ENCODE data around the gene AURKB.
"Not testable (repeated sequence)": the region's sequence is repeated elsewhere in the genome, so short reads cannot be mapped to it uniquely, and the experiment has no call there.

DNA sequence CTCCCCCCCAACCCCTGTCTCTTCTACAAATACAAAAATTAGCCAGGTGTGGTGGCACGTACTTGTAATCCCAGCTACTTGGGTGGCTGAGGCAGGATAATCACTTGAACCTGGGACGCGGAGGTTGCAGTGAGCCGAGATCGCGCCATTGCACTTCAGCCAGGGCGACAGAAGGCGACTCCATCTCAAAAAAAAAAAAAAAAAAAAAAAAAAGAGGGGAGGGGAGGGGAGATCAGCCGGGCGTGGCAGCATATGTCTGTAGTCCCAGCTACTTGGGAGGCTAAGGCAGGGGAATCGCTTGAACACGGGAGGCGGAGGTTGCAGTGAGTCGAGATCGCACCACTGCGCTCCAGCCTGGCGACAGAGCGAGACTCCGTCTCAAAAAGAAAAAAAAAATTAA, 40.2 kb downstream of the AURKB start:
- TF ChIP-seq, protein P1, sequence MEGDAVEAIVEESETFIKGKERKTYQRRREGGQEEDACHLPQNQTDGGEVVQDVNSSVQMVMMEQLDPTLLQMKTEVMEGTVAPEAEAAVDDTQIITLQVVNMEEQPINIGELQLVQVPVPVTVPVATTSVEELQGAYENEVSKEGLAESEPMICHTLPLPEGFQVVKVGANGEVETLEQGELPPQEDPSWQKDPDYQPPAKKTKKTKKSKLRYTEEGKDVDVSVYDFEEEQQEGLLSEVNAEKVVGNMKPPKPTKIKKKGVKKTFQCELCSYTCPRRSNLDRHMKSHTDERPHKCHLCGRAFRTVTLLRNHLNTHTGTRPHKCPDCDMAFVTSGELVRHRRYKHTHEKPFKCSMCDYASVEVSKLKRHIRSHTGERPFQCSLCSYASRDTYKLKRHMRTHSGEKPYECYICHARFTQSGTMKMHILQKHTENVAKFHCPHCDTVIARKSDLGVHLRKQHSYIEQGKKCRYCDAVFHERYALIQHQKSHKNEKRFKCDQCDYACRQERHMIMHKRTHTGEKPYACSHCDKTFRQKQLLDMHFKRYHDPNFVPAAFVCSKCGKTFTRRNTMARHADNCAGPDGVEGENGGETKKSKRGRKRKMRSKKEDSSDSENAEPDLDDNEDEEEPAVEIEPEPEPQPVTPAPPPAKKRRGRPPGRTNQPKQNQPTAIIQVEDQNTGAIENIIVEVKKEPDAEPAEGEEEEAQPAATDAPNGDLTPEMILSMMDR (optimal IDR thresholded peaks at IDR 0.05 in 1 of 3, IDR thresholded peaks at IDR 0.05 in 1 of 3, conservative IDR thresholded peaks at IDR 0.05 in 1 of 3; ENCODE audit: extremely low read depth in 1 of 3, insufficient read depth in 2 of 3, low read length in 3 of 3) = not testable (repeated sequence)
- not testable (repeated sequence) for TF ChIP-seq EZH2 (IDR thresholded peaks at IDR 0.05; ENCODE audit: low read length)

Measured in keratinocyte (primary cell).